GM18498 (cell line): ENCODE results near the gene TRIM36.

ENCODE experiments used
- ATAC-seq: cut with Tn5 transposase; IDR thresholded peaks from one replicate; pipeline ENCODE4 v1.9.1; 2021; ENCODE audit warnings: mild to moderate bottlenecking, moderate library complexity; ENCODE audit not compliant: unreplicated experiment

Gene TRIM36

GRCh38 chr5:115169487-115170133 lies at the start of gene TRIM36:
Gene TRIM36 (minus strand): TSS chr5:115169908. CDS start chr5:115169634, 274 bp downstream.
- peak; percentile 99 for ATAC-seq

GRCh38 chr5:115214541-115214940 lies 44.8 kb upstream of the TRIM36 start:
- ATAC-seq = no peak

GRCh38 chr5:115209279-115209678 lies 39.6 kb upstream of the TRIM36 start:
- ATAC-seq = peak; percentile 100

GRCh38 chr5:115202952-115203351 lies 33.2 kb upstream of the TRIM36 start:
- no peak for ATAC-seq

GRCh38 chr5:115196161-115196560 lies 26.5 kb upstream of the TRIM36 start:
- ATAC-seq = no peak

- ATAC-seq = no peak
These were observed 25.0 kb upstream of the TRIM36 start for GRCh38 chr5:115194676-115195075.

GRCh38 chr5:115193295-115193694 lies 23.6 kb upstream of the TRIM36 start:
- no peak for ATAC-seq

DNA sequence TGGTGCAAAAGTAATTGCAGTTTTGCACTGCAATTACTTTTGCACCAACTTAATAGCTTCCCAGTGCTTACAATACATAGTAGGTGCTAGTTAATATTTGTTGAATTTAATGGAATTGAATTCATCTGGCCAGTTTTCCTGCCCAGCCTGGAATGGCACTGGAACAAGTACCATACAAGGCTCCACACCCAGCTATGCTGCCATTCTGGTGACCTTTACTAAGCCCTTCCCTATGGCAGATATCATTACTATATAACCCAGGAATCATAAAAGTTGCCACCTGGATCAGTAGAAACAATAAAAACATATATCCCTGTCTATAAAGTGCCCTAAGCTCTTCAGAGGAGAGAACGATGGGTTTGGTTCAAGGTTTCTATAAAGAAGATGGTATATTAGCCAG lies 22.4 kb upstream of the TRIM36 start:
- ATAC-seq = no peak

DNA sequence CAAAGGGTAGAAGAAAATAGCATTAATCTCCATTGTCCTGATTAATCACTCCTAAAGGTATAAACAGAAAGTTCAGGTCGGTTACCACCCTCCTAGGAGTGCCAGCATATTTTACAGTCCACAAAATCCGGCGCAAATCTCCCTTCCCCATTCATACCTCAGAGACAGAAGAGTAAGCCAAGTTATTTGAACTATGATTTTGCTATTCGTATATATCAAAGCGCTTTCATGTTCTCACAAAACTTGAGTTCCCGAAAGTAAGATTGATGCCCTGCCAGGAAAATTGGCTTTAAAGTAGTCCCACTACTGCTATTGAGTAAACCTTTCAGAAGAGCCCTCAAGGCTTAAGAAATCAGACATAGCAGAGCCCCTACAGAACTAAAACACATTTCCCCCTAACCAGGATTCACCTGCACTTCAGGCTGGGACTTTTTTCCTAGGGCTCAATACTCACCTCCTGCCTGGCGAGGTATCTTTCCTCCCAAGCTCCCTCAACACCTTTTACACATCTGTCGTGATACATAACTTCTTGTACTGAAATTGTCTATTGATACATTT lies 21.8 kb upstream of the TRIM36 start:
- no peak for ATAC-seq

DNA sequence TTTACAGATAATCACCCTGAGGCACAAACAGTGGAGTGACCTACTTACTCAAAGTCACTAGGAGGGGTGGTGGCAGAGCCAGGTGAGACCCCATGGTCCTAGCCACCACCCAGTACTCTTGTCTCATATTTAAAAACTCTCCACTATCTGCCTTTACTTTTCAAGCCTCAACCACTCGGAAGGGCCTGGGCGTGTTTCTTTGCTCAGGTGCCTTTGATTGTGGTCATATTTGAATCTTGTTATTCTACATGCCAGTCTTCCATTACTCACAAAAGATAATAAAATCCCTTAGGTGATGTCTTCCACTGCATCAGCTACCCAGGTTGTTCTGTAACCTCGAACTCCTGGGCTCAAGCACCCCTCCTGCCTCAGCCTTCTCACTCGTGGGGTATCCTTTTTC lies 20.7 kb upstream of the TRIM36 start:
- ATAC-seq = no peak

DNA sequence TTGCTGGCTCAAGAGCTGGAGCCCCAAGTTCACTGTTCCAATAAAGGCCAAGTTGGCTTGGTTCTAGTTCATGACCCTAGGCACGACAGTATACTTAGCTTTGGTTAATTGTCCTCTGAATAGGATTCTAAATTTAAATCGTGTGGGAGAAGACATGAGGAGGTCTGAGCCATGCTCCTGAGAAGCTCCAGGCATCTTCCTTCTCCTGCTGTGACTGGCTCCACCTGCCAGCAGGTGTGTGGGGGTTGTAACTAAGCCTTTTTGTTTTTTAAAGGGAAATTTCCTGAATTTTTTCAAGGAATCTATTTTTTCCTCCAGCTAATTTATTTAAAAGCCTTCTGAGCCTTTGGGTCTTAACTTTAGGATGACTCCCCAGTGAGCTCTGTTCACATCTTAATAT lies 20.2 kb upstream of the TRIM36 start:
- ATAC-seq = no peak

GRCh38 chr5:115186794-115187193 lies 17.1 kb upstream of the TRIM36 start:
- no peak for ATAC-seq

- no peak for ATAC-seq
These were observed 15.1 kb upstream of the TRIM36 start for GRCh38 chr5:115184770-115185169.

- ATAC-seq = no peak
These were observed 12.0 kb upstream of the TRIM36 start for GRCh38 chr5:115181757-115182156.

- ATAC-seq = peak; percentile 69
These were observed 10.5 kb upstream of the TRIM36 start for GRCh38 chr5:115180165-115180709.

DNA sequence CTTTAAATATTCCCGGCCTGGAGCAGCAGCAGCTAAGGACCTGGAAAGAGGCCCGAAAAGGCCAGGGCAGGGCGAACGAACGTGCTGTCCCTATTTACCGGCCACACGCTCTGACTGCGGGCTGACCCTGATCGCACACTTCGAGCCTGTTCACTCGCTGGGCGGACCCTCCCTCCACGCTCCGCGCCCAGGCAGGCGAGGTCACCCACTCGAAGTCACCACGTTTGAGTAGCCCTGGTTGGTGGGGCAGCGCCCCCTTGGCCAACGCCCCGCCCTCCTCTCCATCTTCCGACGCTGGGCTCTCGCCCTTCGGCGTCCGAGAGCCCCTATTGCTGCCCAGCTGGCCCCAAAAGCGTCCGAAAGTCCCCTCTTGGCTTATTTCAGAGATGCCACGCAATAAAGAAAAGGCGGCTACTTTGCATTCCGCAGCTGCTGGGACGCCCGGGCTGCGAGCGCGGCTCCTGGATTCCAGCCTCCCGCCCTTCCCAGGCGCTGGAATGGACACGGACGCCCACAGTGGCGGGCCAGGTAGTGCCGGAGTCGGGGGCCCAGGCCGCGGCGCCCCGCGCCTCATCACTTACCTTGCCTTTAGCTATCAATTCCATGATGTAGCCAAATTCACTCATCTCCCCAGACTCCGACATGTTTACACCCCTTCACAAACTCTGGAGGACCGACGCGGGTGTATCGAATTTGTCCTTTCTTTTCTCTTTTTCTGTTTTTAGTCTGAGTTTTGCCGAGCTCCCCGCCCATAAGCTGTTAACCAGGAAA lies 9.9 kb upstream of the TRIM36 start:
- peak; percentile 32 for ATAC-seq

GRCh38 chr5:115179030-115179393 lies 9.3 kb upstream of the TRIM36 start:
- peak; percentile 5 for ATAC-seq

DNA sequence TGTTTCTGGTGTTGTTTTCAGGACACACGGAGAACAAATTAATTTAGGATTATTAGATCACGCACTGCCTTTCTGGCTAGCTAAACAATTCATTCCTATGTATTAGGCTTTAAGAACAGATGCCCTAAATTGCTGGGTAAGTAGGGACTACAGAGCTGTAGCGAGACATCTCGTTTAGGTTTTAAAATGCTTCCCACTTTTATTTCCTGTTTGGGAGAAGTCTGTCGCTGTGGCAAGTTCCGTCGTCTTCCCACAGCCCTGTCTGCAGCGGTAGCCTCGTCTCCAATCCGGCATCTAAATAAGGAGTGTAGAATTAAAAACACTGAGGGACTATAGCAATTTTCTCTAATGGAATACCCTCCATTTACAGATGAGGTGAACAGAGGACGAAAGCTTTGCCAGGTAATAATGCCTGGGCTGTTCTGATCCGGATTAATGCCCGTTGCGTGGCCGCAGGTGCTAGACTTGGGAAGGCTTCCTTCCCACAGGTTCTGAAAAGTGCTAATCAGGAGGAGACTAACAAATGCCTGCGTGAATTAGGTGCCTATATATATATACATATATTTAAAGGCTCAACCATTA lies 1.3 kb upstream of the TRIM36 start:
- ATAC-seq = no peak

- peak; percentile 58 for ATAC-seq
These were observed 623 bp upstream of the TRIM36 start for GRCh38 chr5:115170134-115170928.

GRCh38 chr5:115168829-115169486 lies 750 bp downstream of the TRIM36 start:
- no peak for ATAC-seq
